Measurements from ENCODE around the gene GASK1A.

- TF ChIP-seq EZH2 (IDR thresholded peaks at IDR 0.05; ENCODE audit: low read depth, unreplicated experiment) (no peak), ZNF114 (CRISPR knock-in tag; IDR thresholded peaks at IDR 0.05) (no peak), REST (IDR thresholded peaks at IDR 0.05; ENCODE audit: unreplicated experiment) (no peak), CTCF (conservative IDR thresholded peaks at IDR 0.05; ENCODE audit: low read depth in 2 of 2) (no peak), EZH2phosphoT487 (IDR thresholded peaks at IDR 0.05; ENCODE audit: unreplicated experiment) (no peak), NANOG (IDR thresholded peaks at IDR 0.05; ENCODE audit: borderline replicate concordance) (no peak), POLR2AphosphoS5 (IDR thresholded peaks at IDR 0.05; ENCODE audit: low read depth) (no peak), ETS1 (IDR thresholded peaks at IDR 0.05) (no peak), STAT1 (IDR thresholded peaks at IDR 0.05; ENCODE audit: unreplicated experiment) (no peak), ZNF331 (CRISPR knock-in tag; IDR thresholded peaks at IDR 0.05; ENCODE audit: low read depth) (no peak), CREB1 (CRISPR knock-in tag; IDR thresholded peaks at IDR 0.05; ENCODE audit: low read depth) (no peak)
Measured at GRCh38 chr3:42970976-42971772, 7.9 kb upstream of the GASK1A start.

Data from GM23338 (cell line).